ENCODE results near the gene PHF1. TPM values are rescaled to one million over a fixed set of nuclear protein-coding genes. Genes with fewer than 3 reads are reported as not detected.

Gene PHF1
- total and polyA plus RNA-seq, 2 of the 13 experiments (the other 11 are each of a cell fraction or from before 2014, with no cell fraction given), result 25.4 to 61.9 TPM

- TF ChIP-seq SMARCE1 (IDR thresholded peaks at IDR 0.05; ENCODE audit: borderline replicate concordance) (no peak), NFYC (CRISPR knock-in tag; IDR thresholded peaks at IDR 0.05) (no peak), ZNF441 (CRISPR knock-in tag; IDR thresholded peaks at IDR 0.05; ENCODE audit: borderline replicate concordance) (no peak), ZMYM3 (CRISPR knock-in tag; IDR thresholded peaks at IDR 0.05) (no peak), RAD21 (CRISPR knock-in tag; IDR thresholded peaks at IDR 0.05) (no peak), U2AF2 (IDR thresholded peaks at IDR 0.05; ENCODE audit: low read depth, low read length) (no peak), SOX13 (IDR thresholded peaks at IDR 0.05) (no peak), SOX13 (CRISPR knock-in tag; conservative IDR thresholded peaks at IDR 0.05 in 1 of 2, IDR thresholded peaks at IDR 0.05 in 1 of 2) (no peak), SKI (IDR thresholded peaks at IDR 0.05; ENCODE audit: partially characterized antibody) (peak; percentile 13), ZNF891 (CRISPR knock-in tag; IDR thresholded peaks at IDR 0.05) (no peak; the same call in 1 of the 2 replicates), MAZ (IDR thresholded peaks at IDR 0.05; ENCODE audit: borderline replicate concordance, low read depth, low read length) (0 out of 2 replicates have a peak, but pooled peaks have one; percentile 15), MAZ (CRISPR knock-in tag; IDR thresholded peaks at IDR 0.05; ENCODE audit: low read depth) (no peak; the same call in 1 of the 2 replicates), MATR3 (CRISPR knock-in tag; IDR thresholded peaks at IDR 0.05) (no peak), REXO4 (CRISPR knock-in tag; IDR thresholded peaks at IDR 0.05; ENCODE audit: borderline replicate concordance) (no peak), ZNF713 (CRISPR knock-in tag; IDR thresholded peaks at IDR 0.05) (no peak), ZNF33B (CRISPR knock-in tag; IDR thresholded peaks at IDR 0.05) (no peak), ZNF550 (CRISPR knock-in tag; IDR thresholded peaks at IDR 0.05; ENCODE audit: borderline replicate concordance) (no peak), PTBP1 (IDR thresholded peaks at IDR 0.05; ENCODE audit: low read depth, low read length, poor library complexity, severe bottlenecking) (no peak), ASH2L (IDR thresholded peaks at IDR 0.05; ENCODE audit: insufficient read length, low read depth, low read length) (no peak), PBX2 (CRISPR knock-in tag; IDR thresholded peaks at IDR 0.05) (no peak)
- TF ChIP-seq, protein P1, sequence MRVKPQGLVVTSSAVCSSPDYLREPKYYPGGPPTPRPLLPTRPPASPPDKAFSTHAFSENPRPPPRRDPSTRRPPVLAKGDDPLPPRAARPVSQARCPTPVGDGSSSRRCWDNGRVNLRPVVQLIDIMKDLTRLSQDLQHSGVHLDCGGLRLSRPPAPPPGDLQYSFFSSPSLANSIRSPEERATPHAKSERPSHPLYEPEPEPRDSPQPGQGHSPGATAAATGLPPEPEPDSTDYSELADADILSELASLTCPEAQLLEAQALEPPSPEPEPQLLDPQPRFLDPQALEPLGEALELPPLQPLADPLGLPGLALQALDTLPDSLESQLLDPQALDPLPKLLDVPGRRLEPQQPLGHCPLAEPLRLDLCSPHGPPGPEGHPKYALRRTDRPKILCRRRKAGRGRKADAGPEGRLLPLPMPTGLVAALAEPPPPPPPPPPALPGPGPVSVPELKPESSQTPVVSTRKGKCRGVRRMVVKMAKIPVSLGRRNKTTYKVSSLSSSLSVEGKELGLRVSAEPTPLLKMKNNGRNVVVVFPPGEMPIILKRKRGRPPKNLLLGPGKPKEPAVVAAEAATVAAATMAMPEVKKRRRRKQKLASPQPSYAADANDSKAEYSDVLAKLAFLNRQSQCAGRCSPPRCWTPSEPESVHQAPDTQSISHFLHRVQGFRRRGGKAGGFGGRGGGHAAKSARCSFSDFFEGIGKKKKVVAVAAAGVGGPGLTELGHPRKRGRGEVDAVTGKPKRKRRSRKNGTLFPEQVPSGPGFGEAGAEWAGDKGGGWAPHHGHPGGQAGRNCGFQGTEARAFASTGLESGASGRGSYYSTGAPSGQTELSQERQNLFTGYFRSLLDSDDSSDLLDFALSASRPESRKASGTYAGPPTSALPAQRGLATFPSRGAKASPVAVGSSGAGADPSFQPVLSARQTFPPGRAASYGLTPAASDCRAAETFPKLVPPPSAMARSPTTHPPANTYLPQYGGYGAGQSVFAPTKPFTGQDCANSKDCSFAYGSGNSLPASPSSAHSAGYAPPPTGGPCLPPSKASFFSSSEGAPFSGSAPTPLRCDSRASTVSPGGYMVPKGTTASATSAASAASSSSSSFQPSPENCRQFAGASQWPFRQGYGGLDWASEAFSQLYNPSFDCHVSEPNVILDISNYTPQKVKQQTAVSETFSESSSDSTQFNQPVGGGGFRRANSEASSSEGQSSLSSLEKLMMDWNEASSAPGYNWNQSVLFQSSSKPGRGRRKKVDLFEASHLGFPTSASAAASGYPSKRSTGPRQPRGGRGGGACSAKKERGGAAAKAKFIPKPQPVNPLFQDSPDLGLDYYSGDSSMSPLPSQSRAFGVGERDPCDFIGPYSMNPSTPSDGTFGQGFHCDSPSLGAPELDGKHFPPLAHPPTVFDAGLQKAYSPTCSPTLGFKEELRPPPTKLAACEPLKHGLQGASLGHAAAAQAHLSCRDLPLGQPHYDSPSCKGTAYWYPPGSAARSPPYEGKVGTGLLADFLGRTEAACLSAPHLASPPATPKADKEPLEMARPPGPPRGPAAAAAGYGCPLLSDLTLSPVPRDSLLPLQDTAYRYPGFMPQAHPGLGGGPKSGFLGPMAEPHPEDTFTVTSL (CRISPR knock-in tag; IDR thresholded peaks at IDR 0.05; ENCODE audit: borderline replicate concordance), result no peak
- TF ChIP-seq, protein P2, sequence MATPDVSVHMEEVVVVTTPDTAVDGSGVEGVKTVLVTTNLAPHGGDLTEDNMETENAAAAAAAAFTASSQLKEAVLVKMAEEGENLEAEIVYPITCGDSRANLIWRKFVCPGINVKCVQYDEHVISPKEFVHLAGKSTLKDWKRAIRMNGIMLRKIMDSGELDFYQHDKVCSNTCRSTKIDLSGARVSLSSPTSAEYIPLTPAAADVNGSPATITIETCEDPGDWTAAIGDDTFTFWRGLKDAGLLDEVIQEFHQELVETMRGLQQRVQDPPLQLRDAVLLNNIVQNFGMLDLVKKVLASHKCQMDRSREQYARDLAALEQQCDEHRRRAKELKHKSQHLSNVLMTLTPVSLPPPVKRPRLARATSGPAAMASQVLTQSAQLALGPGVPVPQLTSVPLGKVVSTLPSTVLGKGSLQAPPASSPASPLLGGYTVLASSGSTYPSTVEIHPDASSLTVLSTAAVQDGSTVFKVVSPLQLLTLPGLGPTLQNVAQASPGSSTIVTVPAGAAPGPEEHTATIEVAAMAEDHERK (CRISPR knock-in tag; IDR thresholded peaks at IDR 0.05; ENCODE audit: low read depth), result no peak
Observed at GRCh38 chr6:33410711-33411631, at the start of gene PHF1 (continued).
